Measurements from ENCODE around the gene ACAD8. TPM values are rescaled to one million over a fixed set of nuclear protein-coding genes. Genes with fewer than 3 reads are reported as not detected.

The ACAD8 gene
- total RNA-seq, 1 donor from 2014 or later, result 44.8 TPM

- peaks cover 7% of the 10 kb centered on the region for H3K9me3 ChIP-seq
- no peak for DNase-seq
- peak; percentile 10 for ATAC-seq
- no peaks in the 10 kb centered on the region for H3K4me1 ChIP-seq
- H3K27ac ChIP-seq, result no peak overlapping the region
- TF ChIP-seq, protein P1, sequence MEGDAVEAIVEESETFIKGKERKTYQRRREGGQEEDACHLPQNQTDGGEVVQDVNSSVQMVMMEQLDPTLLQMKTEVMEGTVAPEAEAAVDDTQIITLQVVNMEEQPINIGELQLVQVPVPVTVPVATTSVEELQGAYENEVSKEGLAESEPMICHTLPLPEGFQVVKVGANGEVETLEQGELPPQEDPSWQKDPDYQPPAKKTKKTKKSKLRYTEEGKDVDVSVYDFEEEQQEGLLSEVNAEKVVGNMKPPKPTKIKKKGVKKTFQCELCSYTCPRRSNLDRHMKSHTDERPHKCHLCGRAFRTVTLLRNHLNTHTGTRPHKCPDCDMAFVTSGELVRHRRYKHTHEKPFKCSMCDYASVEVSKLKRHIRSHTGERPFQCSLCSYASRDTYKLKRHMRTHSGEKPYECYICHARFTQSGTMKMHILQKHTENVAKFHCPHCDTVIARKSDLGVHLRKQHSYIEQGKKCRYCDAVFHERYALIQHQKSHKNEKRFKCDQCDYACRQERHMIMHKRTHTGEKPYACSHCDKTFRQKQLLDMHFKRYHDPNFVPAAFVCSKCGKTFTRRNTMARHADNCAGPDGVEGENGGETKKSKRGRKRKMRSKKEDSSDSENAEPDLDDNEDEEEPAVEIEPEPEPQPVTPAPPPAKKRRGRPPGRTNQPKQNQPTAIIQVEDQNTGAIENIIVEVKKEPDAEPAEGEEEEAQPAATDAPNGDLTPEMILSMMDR (IDR thresholded peaks at IDR 0.05), result no peak
- intact Hi-C loops (cut with DNase I), result no loop called here
- no peak overlapping the region for H3K4me3 ChIP-seq
- H3K36me3 ChIP-seq, result no peaks in the 10 kb centered on the region
- H3K27me3 ChIP-seq, result no peaks in the 10 kb centered on the region
Observed at GRCh38 chr11:134313379-134313778, 60.0 kb downstream of the ACAD8 start.

DNA sequence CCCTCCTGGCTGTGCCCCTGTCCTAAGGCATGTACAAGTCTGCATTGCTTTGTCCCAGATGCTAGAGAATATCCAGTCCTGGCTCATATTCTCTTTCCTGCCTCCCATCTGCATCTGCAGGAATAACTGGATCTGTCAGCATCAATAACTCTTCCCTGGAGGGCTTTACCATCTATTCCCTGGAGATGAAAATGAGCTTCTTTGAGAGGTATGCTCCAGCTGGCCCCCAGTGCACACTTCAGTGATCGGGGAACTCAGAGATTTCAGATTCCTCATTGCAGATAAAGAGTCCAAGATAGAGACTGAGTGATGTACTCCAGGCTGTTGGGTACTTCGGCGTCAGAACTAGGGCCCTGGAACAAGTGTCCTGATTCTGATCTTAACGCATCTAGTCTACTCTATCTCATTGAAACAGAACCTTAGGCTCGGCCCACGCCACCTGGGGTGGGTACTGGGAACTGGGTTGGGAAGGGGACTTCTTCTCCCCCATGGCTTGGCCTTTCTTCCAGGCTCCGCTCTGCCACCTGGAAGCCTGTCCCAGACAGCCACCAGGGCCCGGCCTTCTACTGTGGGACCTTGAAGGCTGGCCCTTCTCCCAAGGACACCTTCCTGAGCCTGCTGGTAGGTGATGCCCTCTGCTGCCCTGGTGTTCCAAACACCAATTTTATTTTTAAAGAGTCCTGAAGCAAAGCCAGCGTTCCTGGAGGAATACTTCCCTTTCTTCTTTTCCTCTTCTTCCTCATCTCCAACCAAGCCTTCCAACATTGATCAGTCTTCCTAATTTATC, 60.6 kb downstream of the ACAD8 start:
- no peak for DNase-seq
- TF ChIP-seq, protein P1 (IDR thresholded peaks at IDR 0.05), result no peak
- H3K4me3 ChIP-seq, result no peak overlapping the region
- peak; percentile 39 for ATAC-seq
- H3K27me3 ChIP-seq, result no peaks in the 10 kb centered on the region
- intact Hi-C loops (cut with DNase I), result no loop called here
- no peaks in the 10 kb centered on the region for H3K36me3 ChIP-seq
- no peak overlapping the region for H3K27ac ChIP-seq
- no peaks in the 10 kb centered on the region for H3K4me1 ChIP-seq
- peaks cover 7% of the 10 kb centered on the region for H3K9me3 ChIP-seq

Other genes starting within 250 kb of the ACAD8 start
- 26.9 TPM for gene JAM3, start 184.5 kb upstream of the ACAD8 start, total RNA-seq
- 17.3 TPM for gene NCAPD3, start 29.6 kb upstream of the ACAD8 start, total RNA-seq
- gene VPS26B, start 28.9 kb upstream of the ACAD8 start, total RNA-seq, result 37.2 TPM
- 33.8 TPM for gene THYN1, start 216 bp upstream of the ACAD8 start, total RNA-seq
- gene GLB1L3, start 22.8 kb downstream of the ACAD8 start, total RNA-seq, result 0.43 TPM
- gene GLB1L2, start 78.4 kb downstream of the ACAD8 start, total RNA-seq, result 4.9 TPM
- 1.2 TPM for gene B3GAT1, start 158.7 kb downstream of the ACAD8 start, total RNA-seq

Measured in upper lobe of right lung (tissue), 1 donor.